K562 (cell line): ENCODE results near the gene SDC3. TPM values are rescaled to one million over a fixed set of nuclear protein-coding genes. Genes with fewer than 3 reads are reported as not detected.

Experiments used
- ATF1 ChIP-seq, 2 experiments: fragments of 450-650 bp in 1 of 2; IDR thresholded peaks; 2 replicates each; pipeline ENCODE4 v1.6.1; 2016; ENCODE audit warnings: missing compliant biosample characterization in 1 of 2, missing genetic modification characterization in 1 of 2
- CXXC5 ChIP-seq: fragments of 250-450 bp; sonication (Bioruptor Pico); IDR thresholded peaks from 2 replicates; pipeline ENCODE4 v1.8.0; 2022; ENCODE audit warnings: inconsistent platforms, mild to moderate bottlenecking, moderate library complexity
- DMBX1 ChIP-seq: fragments of 250-450 bp; sonication (Bioruptor Pico); IDR thresholded peaks from 2 replicates; pipeline ENCODE4 v1.8.0; 2022; ENCODE audit warnings: inconsistent platforms, mild to moderate bottlenecking, moderate library complexity, borderline replicate concordance
- ETV6 ChIP-seq, 3 experiments: fragments of 150-350 bp in 1 of 3; sonication (generic) in 1 of 3; formaldehyde crosslinking in 1 of 3; IDR thresholded peaks; 2 replicates each; pipeline versions ENCODE4 v1.6.1 to v1.8.0; 2014 to 2022; ENCODE audit warnings: borderline replicate concordance in 2 of 3, low read depth in 2 of 3, antibody characterized with exemption in 1 of 3, low read length in 1 of 3, mild to moderate bottlenecking in 1 of 3, missing genetic modification reagents in 1 of 3
- HDAC1 ChIP-seq, 2 experiments: fragments of 450-650 bp; IDR thresholded peaks; 2 replicates each; pipeline ENCODE4 v1.6.1; 2016 to 2017; ENCODE audit warnings: inconsistent platforms in 1 of 2, mild to moderate bottlenecking in 1 of 2, moderate library complexity in 1 of 2
- HDAC2 ChIP-seq: fragments of 450-650 bp; IDR thresholded peaks from 2 replicates; pipeline ENCODE4 v1.6.1; 2016; ENCODE audit warnings: mild to moderate bottlenecking
- HMGN3 ChIP-seq: IDR thresholded peaks from 2 replicates; pipeline ENCODE4 v1.6.1; 2011; ENCODE audit warnings: borderline replicate concordance, low read depth, mild to moderate bottlenecking, mixed read lengths, low read length; ENCODE audit not compliant: insufficient read length; ENCODE audit errors: extremely low read depth
- L3MBTL2 ChIP-seq: fragments of 450-650 bp; IDR thresholded peaks from 2 replicates; pipeline ENCODE4 v1.6.1; 2016; ENCODE audit warnings: mild to moderate bottlenecking, moderate library complexity
- NR4A1 ChIP-seq, 2 experiments: fragments of 250-450 bp in 1 of 2; fragments of 450-650 bp in 1 of 2; sonication (Bioruptor Pico) in 1 of 2; IDR thresholded peaks; 2 replicates each; pipeline versions ENCODE4 v1.4.0 to v1.6.1; 2016 to 2020; ENCODE audit warnings: mild to moderate bottlenecking in 2 of 2, missing compliant biosample characterization in 1 of 2, missing genetic modification characterization in 1 of 2, moderate library complexity in 1 of 2
- PHF20 ChIP-seq: fragments of 450-650 bp; IDR thresholded peaks from 2 replicates; pipeline ENCODE4 v1.6.1; 2018; ENCODE audit not compliant: partially characterized antibody
- PURB ChIP-seq: sonication (generic); formaldehyde crosslinking; IDR thresholded peaks from 2 replicates; pipeline ENCODE4 v1.9.0; 2021; ENCODE audit warnings: low read depth, mild to moderate bottlenecking, missing genetic modification reagents
- TGIF2 ChIP-seq: sonication (generic); formaldehyde crosslinking; IDR thresholded peaks from 2 replicates; pipeline ENCODE4 v1.8.1; 2022; ENCODE audit warnings: mild to moderate bottlenecking, missing genetic modification reagents, moderate library complexity
- THRAP3 ChIP-seq: fragments of 450-650 bp; IDR thresholded peaks from 2 replicates; pipeline ENCODE4 v1.6.1; 2016; ENCODE audit warnings: mild to moderate bottlenecking, inconsistent platforms, borderline replicate concordance
- ZFX ChIP-seq: sonication (generic); formaldehyde crosslinking; IDR thresholded peaks from 2 replicates; pipeline ENCODE4 v1.8.0; 2022; ENCODE audit warnings: mild to moderate bottlenecking, missing genetic modification reagents, moderate library complexity
- ZNF24 ChIP-seq: fragments of 450-650 bp; IDR thresholded peaks from 2 replicates; pipeline ENCODE4 v1.6.1; 2016
- ZNF408 ChIP-seq: fragments of 250-450 bp; sonication (Bioruptor Pico); IDR thresholded peaks from 2 replicates; pipeline ENCODE4 v1.4.0; 2020; ENCODE audit warnings: low read depth, mild to moderate bottlenecking, moderate library complexity
- ZNF583 ChIP-seq: fragments of 250-450 bp; sonication (Bioruptor Pico); IDR thresholded peaks from 2 replicates; pipeline ENCODE4 v1.4.0; 2020
- ZNF766 ChIP-seq: fragments of 200-800 bp; sonication (Bioruptor generic); conservative IDR thresholded peaks from 2 replicates; pipeline ENCODE4 v1.6.1; 2016; ENCODE audit warnings: missing genetic modification characterization, missing compliant biosample characterization
- ZZZ3 ChIP-seq: fragments of 450-650 bp; IDR thresholded peaks from 2 replicates; pipeline ENCODE4 v1.6.1; 2016; ENCODE audit warnings: antibody characterized with exemption, mild to moderate bottlenecking, moderate library complexity
- polyA plus RNA-seq, 8 experiments: library from polyadenylated mRNA; depleted of rRNA in 4 of 8; stranded (reverse) in 5 of 8; unstranded in 3 of 8; fragments of >200 nt; fragmentation: Nextera tagmentation in 2 of 8; fragmentation: Illumina TruSeq in 1 of 8; extraction: Ambion mirVana in 2 of 8; extraction: Trizol in 1 of 8; gene quantifications; 2 replicates each; pipeline versions ENCODE4 v1.2.1 to v1.2.3, GENCODE V29; 2011 to 2014; ENCODE audit warnings: inconsistent platforms in 1 of 8, missing spikeins in 1 of 8
- total RNA-seq, 7 experiments: library from RNA; depleted of rRNA in 6 of 7; stranded (reverse); fragments of >200 nt in 6 of 7; fragmentation: Illumina TruSeq in 2 of 7; extraction: Trizol in 2 of 7; gene quantifications; 2 replicates each; pipeline versions ENCODE4 v1.2.1 to v1.2.3, GENCODE V29; 2011 to 2021; ENCODE audit warnings: low replicate concordance in 1 of 7
- TF ChIP-seq, protein P1 (sequence below): sonication (generic); formaldehyde crosslinking; IDR thresholded peaks from 2 replicates; pipeline ENCODE4 v1.8.1; 2023; ENCODE audit warnings: mild to moderate bottlenecking, missing genetic modification reagents
- TF ChIP-seq, protein P2 (sequence below): fragments of 450-650 bp; IDR thresholded peaks from 2 replicates; pipeline ENCODE4 v1.7.0; 2016; ENCODE audit warnings: borderline replicate concordance

SDC3 gene
- total and polyA plus RNA-seq, 9 of the 15 experiments (the other 6 are each of a cell fraction or from before 2014, with no cell fraction given): 0.38 to 44.1 (median 12.1) TPM

GRCh38 chr1:30908696-30909364 is at the start of gene SDC3 (continued):
- no peak for TF ChIP-seq THRAP3
- peak; percentile 76; the same call in 1 of the 2 replicates for TF ChIP-seq HDAC2
- TF ChIP-seq PHF20: no peak
- no peak for TF ChIP-seq TGIF2 (CRISPR knock-in tag)
- peak; percentile 57 for TF ChIP-seq ZFX (CRISPR knock-in tag)
- 0 out of 2 replicates have a peak, but pooled peaks have one; percentile 21 for TF ChIP-seq ZNF583 (CRISPR knock-in tag)
- 0 out of 4 replicates have a peak, but pooled peaks of 1 of the 2 experiments have one; percentile 39 for TF ChIP-seq HDAC1 (IDR thresholded peaks at IDR 0.05)
- peak; percentile 46 for TF ChIP-seq CXXC5 (CRISPR knock-in tag)
- no peak for TF ChIP-seq NR4A1 (CRISPR knock-in tag; IDR thresholded peaks at IDR 0.05)
- peak; percentile 60; the same call in 1 of the 2 replicates for TF ChIP-seq NR4A1 (tag; IDR thresholded peaks at IDR 0.05)
- TF ChIP-seq ETV6 (IDR thresholded peaks at IDR 0.05; ENCODE audit: borderline replicate concordance in 1 of 2, low read depth in 2 of 2, low read length in 1 of 2): no peak
- TF ChIP-seq ETV6 (CRISPR knock-in tag; IDR thresholded peaks at IDR 0.05; ENCODE audit: borderline replicate concordance): no peak
- no peak for TF ChIP-seq PURB (CRISPR knock-in tag)
- 0 out of 2 replicates have a peak, but pooled peaks have one; percentile 28 for TF ChIP-seq ZNF766
- TF ChIP-seq, protein P1, sequence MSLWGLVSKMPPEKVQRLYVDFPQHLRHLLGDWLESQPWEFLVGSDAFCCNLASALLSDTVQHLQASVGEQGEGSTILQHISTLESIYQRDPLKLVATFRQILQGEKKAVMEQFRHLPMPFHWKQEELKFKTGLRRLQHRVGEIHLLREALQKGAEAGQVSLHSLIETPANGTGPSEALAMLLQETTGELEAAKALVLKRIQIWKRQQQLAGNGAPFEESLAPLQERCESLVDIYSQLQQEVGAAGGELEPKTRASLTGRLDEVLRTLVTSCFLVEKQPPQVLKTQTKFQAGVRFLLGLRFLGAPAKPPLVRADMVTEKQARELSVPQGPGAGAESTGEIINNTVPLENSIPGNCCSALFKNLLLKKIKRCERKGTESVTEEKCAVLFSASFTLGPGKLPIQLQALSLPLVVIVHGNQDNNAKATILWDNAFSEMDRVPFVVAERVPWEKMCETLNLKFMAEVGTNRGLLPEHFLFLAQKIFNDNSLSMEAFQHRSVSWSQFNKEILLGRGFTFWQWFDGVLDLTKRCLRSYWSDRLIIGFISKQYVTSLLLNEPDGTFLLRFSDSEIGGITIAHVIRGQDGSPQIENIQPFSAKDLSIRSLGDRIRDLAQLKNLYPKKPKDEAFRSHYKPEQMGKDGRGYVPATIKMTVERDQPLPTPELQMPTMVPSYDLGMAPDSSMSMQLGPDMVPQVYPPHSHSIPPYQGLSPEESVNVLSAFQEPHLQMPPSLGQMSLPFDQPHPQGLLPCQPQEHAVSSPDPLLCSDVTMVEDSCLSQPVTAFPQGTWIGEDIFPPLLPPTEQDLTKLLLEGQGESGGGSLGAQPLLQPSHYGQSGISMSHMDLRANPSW (CRISPR knock-in tag): 0 out of 2 replicates have a peak, but pooled peaks have one; percentile 19
- peak; percentile 78 for TF ChIP-seq L3MBTL2
- peak; percentile 57 for TF ChIP-seq HMGN3
- TF ChIP-seq DMBX1 (CRISPR knock-in tag): 0 out of 2 replicates have a peak, but pooled peaks have one; percentile 28
- no peak for TF ChIP-seq ATF1 (CRISPR knock-in tag; IDR thresholded peaks at IDR 0.05)
- 0 out of 2 replicates have a peak, but pooled peaks have one; percentile 23 for TF ChIP-seq ATF1 (tag; IDR thresholded peaks at IDR 0.05)
- TF ChIP-seq, protein P2, sequence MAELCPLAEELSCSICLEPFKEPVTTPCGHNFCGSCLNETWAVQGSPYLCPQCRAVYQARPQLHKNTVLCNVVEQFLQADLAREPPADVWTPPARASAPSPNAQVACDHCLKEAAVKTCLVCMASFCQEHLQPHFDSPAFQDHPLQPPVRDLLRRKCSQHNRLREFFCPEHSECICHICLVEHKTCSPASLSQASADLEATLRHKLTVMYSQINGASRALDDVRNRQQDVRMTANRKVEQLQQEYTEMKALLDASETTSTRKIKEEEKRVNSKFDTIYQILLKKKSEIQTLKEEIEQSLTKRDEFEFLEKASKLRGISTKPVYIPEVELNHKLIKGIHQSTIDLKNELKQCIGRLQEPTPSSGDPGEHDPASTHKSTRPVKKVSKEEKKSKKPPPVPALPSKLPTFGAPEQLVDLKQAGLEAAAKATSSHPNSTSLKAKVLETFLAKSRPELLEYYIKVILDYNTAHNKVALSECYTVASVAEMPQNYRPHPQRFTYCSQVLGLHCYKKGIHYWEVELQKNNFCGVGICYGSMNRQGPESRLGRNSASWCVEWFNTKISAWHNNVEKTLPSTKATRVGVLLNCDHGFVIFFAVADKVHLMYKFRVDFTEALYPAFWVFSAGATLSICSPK: no peak
- TF ChIP-seq ZNF24: no peak
- no peak for TF ChIP-seq ZZZ3
- no peak for TF ChIP-seq ZNF408 (CRISPR knock-in tag)
